Right lobe of liver (tissue), 6 donors: ENCODE data around the gene SLFN5. TPM values are rescaled to one million over a fixed set of nuclear protein-coding genes. Genes with fewer than 3 reads are reported as not detected.

Experiments used
- ATAC-seq, 4 donors: fragments of 200-7000 bp; cut with Tn5 transposase; one replicate each; pipeline ENCODE4 v1.9.1; 2020; ENCODE audit warnings: mild to moderate bottlenecking in 4 of 4, moderate library complexity in 4 of 4
- DNase-seq, 3 donors: peaks; one replicate each; pipeline ENCODE4 v3.0.0-alpha.2; 2020
- H3K27ac ChIP-seq, 3 donors: fragments of 200-600 bp; one replicate each; pipeline ENCODE4 v1.8.0; 2022
- H3K27me3 ChIP-seq, 2 donors: fragments of 200-600 bp; one replicate each; pipeline ENCODE4 v1.8.0; 2022
- H3K36me3 ChIP-seq, 4 donors: fragments of 200-600 bp; sonication (generic) in 1 of 4; one replicate each; pipeline versions ENCODE4 v1.5.1 to v1.8.0; 2017 to 2022; ENCODE audit warnings: control low read depth in 1 of 4
- H3K4me1 ChIP-seq, 4 donors: fragments of 200-600 bp; sonication (generic) in 1 of 4; one replicate each; pipeline versions ENCODE4 v1.5.1 to v1.8.0; 2017 to 2022; ENCODE audit warnings: control low read depth in 1 of 4
- H3K4me3 ChIP-seq, 3 donors: fragments of 200-600 bp; one replicate each; pipeline ENCODE4 v1.8.0; 2022
- H3K9me3 ChIP-seq, 4 donors: fragments of 200-600 bp; sonication (generic) in 1 of 4; one replicate each; pipeline versions ENCODE4 v1.5.1 to v1.8.0; 2017 to 2022; ENCODE audit warnings: control low read depth in 1 of 4
- CTCF ChIP-seq, 4 donors: fragments of 200-600 bp in 3 of 4; fragments of 450-650 bp in 1 of 4; IDR thresholded peaks; one replicate each; pipeline versions ENCODE4 v1.5.1 to v1.8.0; 2016 to 2022; ENCODE audit warnings: antibody characterized with exemption in 4 of 4, mild to moderate bottlenecking in 2 of 4
- POLR2A ChIP-seq: fragments of 450-650 bp; IDR thresholded peaks from one replicate; pipeline ENCODE4 v1.6.1; 2017; ENCODE audit warnings: antibody characterized with exemption, mild to moderate bottlenecking
- WGBS: methylation state at CpG from one replicate; pipeline ENCODE4 v1.1.6; 2018; ENCODE audit warnings: low coverage, low lambda C conversion rate; ENCODE audit not compliant: insufficient coverage; ENCODE audit errors: missing lambda C conversion rate; 5-methylcytosine and 5-hydroxymethylcytosine counted together
- intact Hi-C, 2 donors: fragments of 100-400 bp; cut with DNase I; formaldehyde crosslinking; loops; one replicate each; pipeline versions ENCODE4 v1.11.2 to v1.14.1; 2022
- total RNA-seq, 6 experiments: library from RNA; depleted of rRNA in 2 of 6; stranded (reverse); fragments of >200 nt in 2 of 6; fragmentation: NEBNext Ultra II Directional in 3 of 6; extraction: Animal tissue kit (Norgen Biotek cat#: 25700) in 3 of 6; gene quantifications; one replicate each; pipeline versions ENCODE4 v1.1.0 to v1.2.4, GENCODE V29; 2016 to 2023
- donor health status: DM: no; HTN: yes; CAD: no.
- donor health status: DM: no; HTN: no; CAD: no.
- donor health status: DM: no; HTN: no; CAD: no.
- donor health status: DM: no; HTN: yes; CAD: no.
- donor health status: DM: no; HTN: yes; CAD: no.

Gene SLFN5
- total RNA-seq, 6 experiments from 2014 or later = 4.9 to 7.9 (median 5.5) TPM

- intact Hi-C loops = no loop called here
- TF ChIP-seq CTCF (IDR thresholded peaks at IDR 0.05) = peak; percentile 32 to 53 (median 40)
- no peak for TF ChIP-seq POLR2A
- DNase-seq (peak; percentile 76 to 79 (median 78)), ATAC-seq (peak; percentile 64 to 72 (median 68))
- Histone ChIP-seq H3K4me3 (peak overlapping the region; percentile 73 to 82 (median 74)), H3K27ac (peak overlapping the region; percentile 86 to 94 (median 92)), H3K36me3 (no peaks in the 10 kb centered on the region), H3K9me3 (no peaks in the 10 kb centered on the region), H3K4me1 (peaks cover 0 to 9% (median 0%) of the 10 kb centered on the region in 4 donors), H3K27me3 (no peaks in the 10 kb centered on the region)
- 0% methylated on average over 30 of the region's 43 CpGs for WGBS
Measured at GRCh38 chr17:35242158-35242804, 591 bp upstream of the SLFN5 start.

DNA sequence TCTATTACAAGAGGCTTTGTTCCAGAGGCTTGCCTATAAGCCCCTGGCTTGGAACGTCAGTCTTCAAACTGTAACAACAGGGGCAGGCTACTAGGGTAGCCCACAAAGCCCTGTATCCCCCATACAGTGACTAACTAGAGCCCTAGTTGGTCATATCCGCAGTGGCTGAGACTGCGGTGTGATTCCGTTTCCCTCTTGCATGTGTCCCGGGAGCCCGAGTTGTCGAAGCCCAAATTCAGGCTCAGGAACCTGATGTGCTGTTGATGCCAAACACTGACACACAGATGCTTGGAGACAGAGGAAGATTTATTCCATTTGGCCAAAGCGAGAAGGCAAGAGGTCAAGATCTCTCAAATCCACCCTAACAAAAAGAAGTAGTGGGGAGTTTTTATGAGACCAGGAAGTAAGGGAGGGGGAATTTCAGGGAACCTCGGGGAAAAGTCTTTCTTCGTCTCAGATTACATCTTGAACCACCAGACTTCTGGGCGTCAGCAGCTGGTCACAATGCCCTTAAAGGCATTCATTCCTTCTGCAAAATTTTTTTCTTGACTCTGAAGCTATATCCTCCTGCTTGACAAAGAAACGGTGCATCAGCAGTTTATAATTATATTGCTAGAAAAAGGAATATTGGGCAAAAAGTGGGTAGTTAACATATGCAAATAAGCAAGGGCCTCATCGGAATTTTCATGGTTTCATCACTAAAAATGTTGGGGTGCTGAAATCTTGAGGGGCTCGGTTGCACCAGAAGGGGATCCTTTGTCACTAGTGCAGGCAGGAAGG is 879 bp downstream of the SLFN5 start:
- Histone ChIP-seq H3K9me3 (no peaks in the 10 kb centered on the region), H3K36me3 (no peaks in the 10 kb centered on the region), H3K27me3 (no peaks in the 10 kb centered on the region), H3K27ac (peak overlapping the region; percentile 86 to 94 (median 92)), H3K4me1 (peaks cover 0 to 9% (median 0%) of the 10 kb centered on the region in 4 donors), H3K4me3 (peak overlapping the region; percentile 73 to 82 (median 74))
- 8% methylated on average over 14 of the region's 14 CpGs for WGBS
- intact Hi-C loops = no loop called here
- peak; percentile 5 to 21 (median 12) for ATAC-seq
- no peak for TF ChIP-seq CTCF (IDR thresholded peaks at IDR 0.05)
- TF ChIP-seq POLR2A = no peak
- DNase-seq = peak in 1 of 3 donors; percentile 34

GRCh38 chr17:35244341-35245195 is 1.7 kb downstream of the SLFN5 start:
- no peaks in the 10 kb centered on the region for H3K9me3 ChIP-seq
- WGBS = 21% methylated on average over 12 of the region's 13 CpGs
- DNase-seq (peak; percentile 45 to 64 (median 59)), ATAC-seq (peak in 2 of 4 donors; percentile 6 to 13)
- no peaks in the 10 kb centered on the region for H3K36me3 ChIP-seq
- intact Hi-C loops = no loop called here
- peak overlapping the region in 2 of 3 donors; percentile 73 to 82 for H3K4me3 ChIP-seq
- H3K27me3 ChIP-seq = no peaks in the 10 kb centered on the region
- no peak for TF ChIP-seq CTCF (IDR thresholded peaks at IDR 0.05)
- TF ChIP-seq POLR2A = no peak
- peaks cover 0 to 9% (median 0%) of the 10 kb centered on the region in 4 donors for H3K4me1 ChIP-seq
- peak overlapping the region; percentile 86 to 94 (median 92) for H3K27ac ChIP-seq

GRCh38 chr17:35245196-35245486 is 2.3 kb downstream of the SLFN5 start:
- no peaks in the 10 kb centered on the region for H3K27me3 ChIP-seq
- intact Hi-C loops = no loop called here
- H3K36me3 ChIP-seq = no peaks in the 10 kb centered on the region
- no peak for DNase-seq
- 32% methylated on average over 1 of the region's 1 CpG for WGBS
- no peak overlapping the region for H3K4me3 ChIP-seq
- no peak overlapping the region for H3K27ac ChIP-seq
- ATAC-seq = no peak
- peaks cover 0 to 9% (median 0%) of the 10 kb centered on the region in 4 donors for H3K4me1 ChIP-seq
- no peaks in the 10 kb centered on the region for H3K9me3 ChIP-seq
- no peak for TF ChIP-seq CTCF (IDR thresholded peaks at IDR 0.05)
- no peak for TF ChIP-seq POLR2A
